B cell (primary cell): ENCODE results near the gene COL9A3. TPM values are rescaled to one million over a fixed set of nuclear protein-coding genes. Genes with fewer than 3 reads are reported as not detected.

Source experiments
- ATAC-seq: fragments of 200-7000 bp; cut with Tn5 transposase; one replicate; pipeline ENCODE4 v1.10.0; 2021; ENCODE audit warnings: low read depth, mild to moderate bottlenecking, moderate number of reproducible peaks, moderate library complexity
- CTCF ChIA-PET: fragments of 350-600 bp; sonication (Branson Sonifier 250); formaldehyde crosslinking; loops from one replicate; lab custom pipeline; 2021; ENCODE audit warnings: antibody characterized with exemption, inconsistent platforms; lab: Charles Lee
- POLR2A ChIA-PET: fragments of 350-600 bp; sonication (Branson Sonifier 250); formaldehyde crosslinking; loops from one replicate; lab custom pipeline; 2021; ENCODE audit warnings: antibody characterized with exemption; lab: Charles Lee
- DNase-seq: peaks from one replicate; pipeline ENCODE4 v3.0.0; 2013
- H2AFZ ChIP-seq: 2 replicates; pipeline ENCODE4 v1.6.1; 2012; ENCODE audit warnings: mild to moderate bottlenecking, low read depth, low read length; ENCODE audit not compliant: insufficient read depth, poor library complexity, severe bottlenecking
- H3K27ac ChIP-seq, 2 donors: 1 replicate in 1 of 2; 2 replicates in 1 of 2; pipeline ENCODE4 v1.5.1; 2012 to 2013; ENCODE audit warnings: low read length in 2 of 2, mild to moderate bottlenecking in 2 of 2, moderate library complexity in 1 of 2
- H3K27me3 ChIP-seq, 4 experiments: fragments of 200-600 bp in 1 of 4; sonication (generic) in 1 of 4; replicated peaks in 1 of 4; 1 replicate in 2 of 4; 2 replicates in 2 of 4; pipeline versions ENCODE4 v1.6.1 to v1.7.0; 2013 to 2016; ENCODE audit warnings: low read length in 3 of 4, mild to moderate bottlenecking in 2 of 4, mixed read lengths in 1 of 4, moderate library complexity in 1 of 4; ENCODE audit not compliant: insufficient read depth in 4 of 4, control insufficient read depth in 3 of 4; ENCODE audit errors: control extremely low read depth in 1 of 4
- H3K36me3 ChIP-seq, 2 experiments: replicated peaks in 1 of 2; 1 replicate in 1 of 2; 2 replicates in 1 of 2; pipeline versions ENCODE4 v1.6.1 to v1.7.1; 2013; ENCODE audit warnings: low read length in 1 of 2; ENCODE audit not compliant: insufficient read depth in 2 of 2, control insufficient read depth in 1 of 2; ENCODE audit errors: control extremely low read depth in 1 of 2, extremely low read depth in 1 of 2
- H3K4me1 ChIP-seq, 2 donors: fragments of 200-600 bp in 1 of 2; sonication (generic) in 1 of 2; 1 replicate in 1 of 2; 2 replicates in 1 of 2; pipeline versions ENCODE4 v1.5.1 to v1.6.1; 2013 to 2017; ENCODE audit warnings: low read length in 2 of 2; ENCODE audit not compliant: control insufficient read depth in 2 of 2, insufficient read depth in 2 of 2
- H3K4me2 ChIP-seq: replicated peaks from 2 replicates; pipeline ENCODE3; 2012; ENCODE audit warnings: mild to moderate bottlenecking, low read depth, low read length; ENCODE audit not compliant: poor library complexity, severe bottlenecking
- H3K4me3 ChIP-seq, 5 experiments: fragments of 200-600 bp in 1 of 5; sonication (generic) in 1 of 5; 1 replicate in 3 of 5; 2 replicates in 2 of 5; pipeline versions ENCODE4 v1.5.1 to v1.7.0; 2011 to 2016; ENCODE audit warnings: low read length in 4 of 5, mild to moderate bottlenecking in 4 of 5, low read depth in 2 of 5, control low read depth in 1 of 5, moderate library complexity in 1 of 5; ENCODE audit not compliant: insufficient read depth in 1 of 5; ENCODE audit errors: control extremely low read depth in 1 of 5, extremely low read depth in 1 of 5
- H3K79me2 ChIP-seq: fragments of 200-600 bp; sonication (generic); one replicate; pipeline ENCODE4 v1.6.0; 2016; ENCODE audit warnings: low read length; ENCODE audit not compliant: control insufficient read depth, insufficient read depth
- H3K9ac ChIP-seq: fragments of 200-600 bp; sonication (generic); 2 replicates; pipeline ENCODE4 v1.6.1; 2017; ENCODE audit warnings: mild to moderate bottlenecking, low read length, moderate library complexity
- H3K9me3 ChIP-seq, 3 donors: one replicate each; pipeline versions ENCODE4 v1.6.1 to v1.7.1; 2013; ENCODE audit warnings: low read length in 2 of 3; ENCODE audit not compliant: control insufficient read depth in 2 of 3, insufficient read depth in 1 of 3; ENCODE audit errors: control extremely low read depth in 1 of 3
- H4K20me1 ChIP-seq: 2 replicates; pipeline ENCODE4 v1.6.0; 2012; ENCODE audit warnings: mild to moderate bottlenecking, low read length; ENCODE audit not compliant: insufficient read depth, control insufficient read depth, poor library complexity, severe bottlenecking
- H3K27ac Mint-ChIP-seq: one replicate; pipeline ENCODE4 v1.8.0; 2021; ENCODE audit warnings: mixed read lengths
- H3K27me3 Mint-ChIP-seq: one replicate; pipeline ENCODE4 v1.8.0; 2021; ENCODE audit warnings: mixed read lengths
- H3K4me1 Mint-ChIP-seq: one replicate; pipeline ENCODE4 v1.8.0; 2021; ENCODE audit warnings: mixed read lengths
- H3K4me3 Mint-ChIP-seq: one replicate; pipeline ENCODE4 v1.8.0; 2021; ENCODE audit warnings: mixed read lengths
- H3K9me3 Mint-ChIP-seq: one replicate; pipeline ENCODE4 v1.8.0; 2022; ENCODE audit warnings: mixed read lengths; ENCODE audit not compliant: insufficient read depth
- EZH2 ChIP-seq: IDR thresholded peaks from 2 replicates; pipeline ENCODE4 v1.6.1; 2012; ENCODE audit warnings: borderline replicate concordance, low read depth, mild to moderate bottlenecking, moderate library complexity, low read length; ENCODE audit not compliant: insufficient read depth, poor library complexity, severe bottlenecking
- WGBS: methylation state at CpG from one replicate; pipeline ENCODE4 v1.1.5; 2013; ENCODE audit warnings: missing lambda C conversion rate; ENCODE audit not compliant: insufficient coverage; 5-methylcytosine and 5-hydroxymethylcytosine counted together
- intact Hi-C: fragments of 100-400 bp; cut with micrococcal nuclease; formaldehyde crosslinking; loops from one replicate; pipeline ENCODE4 v1.10.0; 2022
- polyA plus RNA-seq: library from polyadenylated mRNA; depleted of rRNA; stranded (reverse); fragments of >200 nt; gene quantifications from 2 replicates; pipeline ENCODE4 v1.2.3, GENCODE V29; 2012
- total RNA-seq, 2 donors: library from RNA; stranded (reverse); fragments of 120-200 nt in 1 of 2; gene quantifications; 1 replicate in 1 of 2; 2 replicates in 1 of 2; pipeline versions ENCODE4 v1.2.3 to v1.2.4, GENCODE V29; 2013 to 2022
- TF ChIP-seq, protein P1 (sequence below): fragments of 200-600 bp; IDR thresholded peaks from one replicate; pipeline ENCODE4 v1.8.0; 2022; ENCODE audit warnings: antibody characterized with exemption, mild to moderate bottlenecking

Gene COL9A3
- total and polyA plus RNA-seq, 2 donors (not counting 1 experiment from before 2014, with no cell fraction given) = 10.7 to 96.3 TPM

GRCh38 chr20:62824476-62825332 lies 7.9 kb downstream of the COL9A3 start:
- CTCF ChIA-PET = interaction anchor here (0.9 to 1.3 kb wide), 3 partner anchors 11 to 37 kb away, joined by 3 to 9 read pairs (median 6); partner anchors contain the start of gene TCFL5

More at GRCh38 chr20:62824476-62825332, 7.9 kb downstream of the COL9A3 start:
- POLR2A ChIA-PET = interaction anchor here (0.6 to 1.8 kb wide), 7 partner anchors 10 to 123 kb away, joined by 3 to 5 read pairs (median 4); no protein-coding TSS in a partner anchor
- Mint-ChIP-seq H3K9me3 (no peaks in the 10 kb centered on the region), H3K4me3 (peak overlapping the region; percentile 55), H3K27ac (peak overlapping the region; percentile 20), H3K27me3 (no peaks in the 10 kb centered on the region), H3K4me1 (peaks cover 16% of the 10 kb centered on the region)
- TF ChIP-seq EZH2 = no peak
- TF ChIP-seq, protein P1, sequence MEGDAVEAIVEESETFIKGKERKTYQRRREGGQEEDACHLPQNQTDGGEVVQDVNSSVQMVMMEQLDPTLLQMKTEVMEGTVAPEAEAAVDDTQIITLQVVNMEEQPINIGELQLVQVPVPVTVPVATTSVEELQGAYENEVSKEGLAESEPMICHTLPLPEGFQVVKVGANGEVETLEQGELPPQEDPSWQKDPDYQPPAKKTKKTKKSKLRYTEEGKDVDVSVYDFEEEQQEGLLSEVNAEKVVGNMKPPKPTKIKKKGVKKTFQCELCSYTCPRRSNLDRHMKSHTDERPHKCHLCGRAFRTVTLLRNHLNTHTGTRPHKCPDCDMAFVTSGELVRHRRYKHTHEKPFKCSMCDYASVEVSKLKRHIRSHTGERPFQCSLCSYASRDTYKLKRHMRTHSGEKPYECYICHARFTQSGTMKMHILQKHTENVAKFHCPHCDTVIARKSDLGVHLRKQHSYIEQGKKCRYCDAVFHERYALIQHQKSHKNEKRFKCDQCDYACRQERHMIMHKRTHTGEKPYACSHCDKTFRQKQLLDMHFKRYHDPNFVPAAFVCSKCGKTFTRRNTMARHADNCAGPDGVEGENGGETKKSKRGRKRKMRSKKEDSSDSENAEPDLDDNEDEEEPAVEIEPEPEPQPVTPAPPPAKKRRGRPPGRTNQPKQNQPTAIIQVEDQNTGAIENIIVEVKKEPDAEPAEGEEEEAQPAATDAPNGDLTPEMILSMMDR = no peak
- Histone ChIP-seq H2AFZ (no peak overlapping the region), H3K9ac (no peak overlapping the region), H3K9me3 (no peaks in the 10 kb centered on the region), H3K27ac (no peak overlapping the region), H3K4me2 (peak overlapping the region; percentile 86), H4K20me1 (peaks cover 4% of the 10 kb centered on the region), H3K4me1 (peaks cover 23 to 28% of the 10 kb centered on the region in 2 donors), H3K4me3 (peak overlapping the region in 3 of 5 experiments; percentile 5 to 34 (median 24)), H3K79me2 (no peaks in the 10 kb centered on the region), H3K36me3 (no peaks in the 10 kb centered on the region), H3K27me3 (peaks cover 0 to 7% (median 2%) of the 10 kb centered on the region in 4 experiments)
- ATAC-seq (peak; percentile 67), DNase-seq (peak; percentile 74)
- intact Hi-C loops = no loop called here
- WGBS = 43% methylated on average over 23 of the region's 36 CpGs
